Measurements from ENCODE around the gene DNAJC3.
"Not testable (repeated sequence)": the region's sequence is repeated elsewhere in the genome, so short reads cannot be mapped to it uniquely, and the experiment has no call there.

DNAJC3 gene

GRCh38 chr13:95676762-95677563 is at the start of gene DNAJC3:
DNAJC3 (plus strand) TSS chr13:95677139; CDS start chr13:95677256, 117 bp downstream.
- peak; percentile 98 for DNase-seq

- DNase-seq = no peak
These were observed 49.3 kb upstream of the DNAJC3 start for GRCh38 chr13:95627590-95627989.

GRCh38 chr13:95628488-95628887 is 48.5 kb upstream of the DNAJC3 start:
- no peak for DNase-seq

- no peak for DNase-seq
These were observed 47.9 kb upstream of the DNAJC3 start for GRCh38 chr13:95629071-95629470.

- no peak for DNase-seq
These were observed 46.3 kb upstream of the DNAJC3 start for GRCh38 chr13:95630593-95630992.

GRCh38 chr13:95636853-95637252 is 40.1 kb upstream of the DNAJC3 start:
- DNase-seq = no peak

GRCh38 chr13:95641291-95642027 is 35.5 kb upstream of the DNAJC3 start:
- no peak for DNase-seq

- no peak for DNase-seq
These were observed 34.8 kb upstream of the DNAJC3 start for GRCh38 chr13:95642028-95642621.

GRCh38 chr13:95642999-95643398 is 33.9 kb upstream of the DNAJC3 start:
- no peak for DNase-seq

- DNase-seq = no peak
These were observed 33.4 kb upstream of the DNAJC3 start for GRCh38 chr13:95643571-95643935.

GRCh38 chr13:95643936-95644598 is 32.9 kb upstream of the DNAJC3 start:
- DNase-seq = no peak

GRCh38 chr13:95644601-95645052 is 32.3 kb upstream of the DNAJC3 start, which contains the start of gene DZIP1:
DZIP1 (minus strand) TSS chr13:95644706; CDS start chr13:95642029, 2,677 bp downstream.
- no peak for DNase-seq

- no peak for DNase-seq
These were observed 29.6 kb upstream of the DNAJC3 start for GRCh38 chr13:95647321-95647720.

GRCh38 chr13:95650696-95651095 is 26.2 kb upstream of the DNAJC3 start:
- no peak for DNase-seq

- no peak for DNase-seq
These were observed 24.6 kb upstream of the DNAJC3 start for GRCh38 chr13:95652244-95652764.

- no peak for DNase-seq
These were observed 24.1 kb upstream of the DNAJC3 start for GRCh38 chr13:95652821-95653220.

GRCh38 chr13:95656386-95657015 is 20.4 kb upstream of the DNAJC3 start:
- DNase-seq = no peak

GRCh38 chr13:95659500-95659899 is 17.4 kb upstream of the DNAJC3 start:
- no peak for DNase-seq

GRCh38 chr13:95660981-95661581 is 15.9 kb upstream of the DNAJC3 start:
- peak; percentile 33 for DNase-seq

- DNase-seq = not testable (repeated sequence)
These were observed 9.7 kb upstream of the DNAJC3 start for GRCh38 chr13:95667235-95667634.

GRCh38 chr13:95671597-95671996 is 5.3 kb upstream of the DNAJC3 start:
- DNase-seq = no peak

Measured in CD4-positive, alpha-beta T cell treated with Interleukin-4 for 4 hours (primary cell).